GM03348 (cell line): Measurements from ENCODE around the gene RPL28.

Experiments used
- DNase-seq: peaks from one replicate; pipeline ENCODE4 v3.0.0; 2012; ENCODE audit warnings: low spot score

Gene RPL28

GRCh38 chr19:55353803-55354697 is 31.7 kb upstream of the RPL28 start:
- peak; percentile 91 for DNase-seq

DNA sequence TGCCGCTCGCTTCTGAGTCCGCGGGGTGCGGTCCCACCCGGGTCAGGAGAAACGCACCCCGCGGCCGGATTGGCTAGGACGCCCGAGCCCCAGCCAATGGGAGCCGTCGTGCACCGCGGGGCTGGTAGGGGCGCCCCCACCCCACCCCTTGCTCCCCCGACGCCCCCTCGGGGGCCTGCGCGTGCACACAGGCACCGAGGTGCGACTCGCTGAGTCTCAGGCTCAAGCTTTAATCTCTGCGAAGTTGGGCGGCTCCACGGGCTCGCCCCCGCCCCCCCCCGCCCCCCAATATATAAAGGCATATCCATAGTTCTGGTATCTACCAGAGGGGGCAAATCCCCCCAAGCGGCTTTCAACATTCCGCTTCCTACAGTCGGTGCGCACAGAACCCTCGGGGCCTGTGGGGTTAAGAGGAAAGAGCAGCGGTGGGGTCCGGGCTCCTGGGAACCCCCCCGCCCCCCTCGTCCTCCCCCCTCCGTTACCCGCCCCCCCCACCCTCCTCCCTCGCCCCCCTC is 31.0 kb upstream of the RPL28 start, which contains the start of gene COX6B2:
Gene COX6B2, minus strand, starts transcription at position 22 of the 515 bp plus-strand sequence. CDS start 198 bp downstream, outside the sequence.
- DNase-seq, result no peak

GRCh38 chr19:55355213-55355821 is 30.4 kb upstream of the RPL28 start:
- no peak for DNase-seq

- DNase-seq, result no peak
These were observed 27.2 kb upstream of the RPL28 start for GRCh38 chr19:55358493-55358892.

DNA sequence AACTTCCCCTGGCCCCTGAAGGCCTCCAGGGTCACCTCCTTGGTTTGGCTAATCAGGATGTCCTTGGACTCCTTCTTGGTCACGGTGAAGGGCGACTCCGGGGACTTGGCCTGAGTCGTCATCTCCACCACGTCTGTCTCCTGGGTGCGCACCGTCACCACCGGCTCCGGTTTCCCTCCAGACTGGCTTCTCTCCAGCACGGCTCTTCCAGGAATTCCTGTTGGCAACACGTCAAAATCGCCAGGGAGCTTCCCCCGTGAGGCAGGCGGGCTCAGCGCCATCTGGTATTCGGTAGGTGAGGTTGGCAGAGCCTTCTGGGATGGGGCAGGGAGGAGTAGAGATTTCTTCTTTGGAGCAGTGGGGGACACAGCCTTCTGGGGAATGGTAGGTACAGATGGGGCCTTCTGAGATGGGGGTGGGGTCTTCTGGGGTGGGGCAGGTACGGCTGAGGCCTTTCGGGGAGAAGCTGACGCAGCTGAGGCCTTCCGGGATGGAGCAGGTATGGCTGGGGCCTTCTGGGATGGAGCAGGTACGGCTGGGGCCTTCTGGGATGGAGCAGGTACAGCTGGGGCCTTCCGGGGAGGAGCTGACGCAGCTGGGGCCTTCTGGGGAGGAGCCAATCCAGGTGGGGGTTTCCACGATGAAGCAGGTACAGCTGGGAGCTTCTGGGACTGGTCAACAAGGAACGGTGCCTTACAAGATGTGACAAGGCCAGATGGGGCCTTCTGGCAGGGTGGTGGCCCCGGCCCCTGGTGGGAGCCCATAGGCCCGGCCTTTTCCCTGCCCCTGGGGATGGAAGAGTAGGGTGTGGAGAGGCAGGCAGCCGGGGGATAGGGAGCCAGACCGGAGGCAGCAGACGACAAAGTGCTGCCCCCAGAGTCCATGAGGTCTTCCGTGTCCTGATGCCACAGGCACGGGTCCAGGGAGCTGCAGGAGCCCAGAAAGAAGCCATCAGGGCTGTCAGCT is 26.5 kb upstream of the RPL28 start:
- DNase-seq, result no peak

DNA sequence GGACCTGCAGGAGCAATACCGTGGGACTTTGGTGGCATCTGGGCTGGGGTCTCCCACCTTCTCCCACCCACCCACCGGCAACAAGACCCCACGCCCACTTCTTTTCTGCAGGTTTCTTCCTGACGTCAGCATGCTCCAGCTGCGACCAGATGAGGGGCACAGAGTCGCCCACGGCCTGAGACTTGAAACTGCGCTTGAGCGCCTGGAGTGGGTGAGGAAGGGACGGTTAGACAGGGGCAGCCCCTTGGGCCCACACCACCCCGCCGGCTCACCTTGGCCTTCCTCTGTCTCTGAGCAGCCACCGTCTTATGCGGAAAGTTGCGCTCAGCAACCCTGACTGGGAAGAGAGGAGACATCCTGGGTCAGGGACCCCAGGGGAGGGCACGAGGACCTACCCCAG is 24.8 kb upstream of the RPL28 start:
- DNase-seq, result no peak

DNA sequence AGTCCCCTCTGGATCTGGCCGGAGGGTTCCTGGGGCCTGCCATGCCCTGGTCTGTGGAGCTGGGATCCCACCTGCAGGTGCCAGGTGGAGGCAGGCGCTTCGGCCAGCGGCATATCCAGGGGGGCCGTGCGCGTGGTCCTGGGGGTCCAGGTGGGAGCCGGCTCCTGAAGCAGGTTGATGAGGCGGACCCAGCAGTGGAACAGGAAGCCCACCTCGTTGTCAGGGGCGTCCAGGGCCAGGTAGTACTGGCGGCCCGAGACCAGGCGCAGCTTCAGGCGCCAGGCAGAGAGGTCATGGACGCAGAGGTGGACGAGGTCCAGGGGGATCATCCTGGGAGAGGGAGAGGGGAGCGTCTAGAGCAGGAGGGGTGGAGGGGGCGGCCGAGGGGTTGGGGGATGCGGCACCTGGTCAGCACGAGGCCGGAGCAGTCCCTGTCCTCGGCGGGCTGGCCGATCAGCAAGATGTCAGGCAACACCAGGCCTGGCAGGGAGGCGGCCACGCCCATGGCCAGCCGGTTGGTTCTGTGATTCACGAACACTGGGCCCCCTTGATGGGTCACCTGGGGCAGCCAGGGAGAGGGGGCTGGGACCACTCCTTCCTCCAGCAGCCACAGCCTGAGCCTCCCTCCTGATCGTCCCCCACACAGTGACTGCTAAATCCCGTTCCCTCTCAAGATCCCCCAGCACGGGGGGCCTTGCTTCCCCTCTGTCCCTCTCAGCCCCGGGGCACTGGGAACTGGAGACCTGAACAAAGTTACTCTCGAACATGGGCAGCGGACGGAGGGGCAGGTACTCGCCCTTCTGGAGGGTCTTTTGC is 23.4 kb upstream of the RPL28 start:
- no peak for DNase-seq

- DNase-seq, result no peak
These were observed 22.6 kb upstream of the RPL28 start, which contains the start of gene GARIN5B for GRCh38 chr19:55362990-55363716. TSS of gene GARIN5B (minus strand) at chr19:55363260. CDS start at chr19:55363066, 194 bp downstream.

DNA sequence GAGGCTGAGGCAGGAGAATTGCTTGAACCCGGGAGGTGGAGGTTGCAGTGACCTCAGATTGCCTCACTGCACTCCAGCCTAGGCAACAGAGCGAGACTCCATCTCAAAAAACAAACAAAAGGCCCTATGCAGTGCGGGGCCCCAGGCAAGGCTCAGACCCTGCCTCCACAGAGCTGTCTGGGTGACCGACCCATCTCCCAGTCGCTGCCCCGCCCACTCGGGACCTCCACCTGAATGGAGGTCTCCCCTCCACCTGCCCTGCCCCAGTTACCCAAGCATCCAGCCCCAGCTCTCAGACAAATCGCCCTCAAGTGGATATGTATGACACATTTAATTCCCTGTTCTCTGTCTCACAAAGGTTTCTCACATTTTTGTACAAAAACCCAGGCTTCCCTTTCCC is 20.5 kb upstream of the RPL28 start:
- DNase-seq, result no peak

DNA sequence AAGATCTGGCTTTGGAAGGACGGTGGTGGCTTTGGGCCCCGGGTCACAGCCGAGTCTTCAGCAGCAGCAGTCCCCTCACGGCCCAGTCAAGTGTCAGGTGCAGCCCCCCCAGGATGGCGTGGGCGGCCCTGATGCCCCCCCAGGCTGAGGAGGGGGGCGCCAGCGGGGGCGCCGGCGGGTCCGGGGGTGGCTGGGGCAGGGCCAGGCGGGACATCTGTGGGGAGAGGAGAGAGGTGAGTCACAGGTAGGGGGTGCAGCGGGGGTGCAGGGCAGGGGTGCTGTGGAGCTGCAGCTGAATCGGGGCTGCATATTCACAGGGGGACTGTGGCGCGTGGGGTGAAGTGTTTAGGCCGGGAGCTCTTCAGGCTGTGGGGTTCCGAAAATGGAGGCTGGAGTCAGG is 19.8 kb upstream of the RPL28 start:
- DNase-seq, result no peak

GRCh38 chr19:55366790-55367189 is 18.9 kb upstream of the RPL28 start:
- no peak for DNase-seq

DNA sequence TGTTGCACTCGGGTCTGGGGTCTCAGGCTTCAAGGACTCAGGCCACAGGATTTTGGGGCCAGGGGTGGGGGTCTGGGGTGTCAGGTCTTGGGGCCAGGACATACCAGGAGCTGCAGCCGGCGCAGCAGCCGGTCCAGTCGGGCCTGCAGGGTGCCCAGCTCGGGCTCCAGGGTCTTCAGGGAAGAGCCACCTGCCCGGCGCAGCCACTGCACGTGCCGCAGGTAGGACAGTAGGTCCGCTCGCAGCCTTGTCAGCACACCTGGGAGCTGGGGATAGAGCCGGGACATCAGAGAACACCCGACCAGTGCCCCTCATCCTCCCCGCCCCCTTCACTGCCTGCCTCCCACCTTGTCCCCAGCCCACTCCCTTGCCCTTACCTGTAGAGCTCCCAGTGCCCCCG is 17.6 kb upstream of the RPL28 start:
- no peak for DNase-seq

GRCh38 chr19:55368701-55369563 is 16.8 kb upstream of the RPL28 start:
- DNase-seq, result peak; percentile 95

GRCh38 chr19:55369653-55370304 is 16.0 kb upstream of the RPL28 start:
- peak; percentile 95 for DNase-seq

DNA sequence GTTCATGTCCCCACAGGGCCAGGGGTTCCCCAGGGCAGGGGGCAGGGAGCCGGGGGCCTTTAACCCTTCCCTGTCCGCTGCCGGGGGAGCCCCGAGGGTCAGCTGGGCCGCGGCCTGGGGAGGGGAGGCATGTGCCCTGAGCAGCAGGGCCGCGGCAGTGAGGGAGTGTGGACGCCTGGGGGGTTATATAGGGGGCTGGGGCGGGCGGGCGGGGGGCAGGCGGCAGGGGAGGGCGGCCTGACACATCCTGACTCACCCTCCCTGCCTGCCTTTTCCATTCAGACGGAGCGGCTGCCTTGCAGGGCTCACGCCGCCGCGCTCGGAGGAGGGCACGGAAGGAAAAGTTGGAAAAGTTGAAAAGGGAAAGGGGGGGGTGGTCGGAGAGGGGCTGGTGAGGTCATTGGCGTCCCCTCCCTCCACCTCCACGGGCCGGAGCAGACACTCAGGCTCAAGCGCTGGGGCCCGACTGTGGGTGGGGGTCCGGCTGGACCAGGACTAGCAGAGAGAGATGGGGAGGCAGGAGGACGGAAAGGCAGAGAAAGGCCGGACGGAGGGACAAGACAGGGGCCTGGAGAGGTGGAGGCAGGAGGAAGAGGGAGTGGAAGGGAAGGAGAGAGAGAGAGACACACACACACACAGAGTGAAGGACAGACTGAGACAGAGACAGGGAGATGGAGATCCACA is 15.3 kb upstream of the RPL28 start, which contains the start of gene IL11:
Gene IL11, minus strand, starts transcription at position 159 of the 684 bp plus-strand sequence. Its CDS starts 153 bp downstream, at position 6.
- DNase-seq, result peak; percentile 84

DNA sequence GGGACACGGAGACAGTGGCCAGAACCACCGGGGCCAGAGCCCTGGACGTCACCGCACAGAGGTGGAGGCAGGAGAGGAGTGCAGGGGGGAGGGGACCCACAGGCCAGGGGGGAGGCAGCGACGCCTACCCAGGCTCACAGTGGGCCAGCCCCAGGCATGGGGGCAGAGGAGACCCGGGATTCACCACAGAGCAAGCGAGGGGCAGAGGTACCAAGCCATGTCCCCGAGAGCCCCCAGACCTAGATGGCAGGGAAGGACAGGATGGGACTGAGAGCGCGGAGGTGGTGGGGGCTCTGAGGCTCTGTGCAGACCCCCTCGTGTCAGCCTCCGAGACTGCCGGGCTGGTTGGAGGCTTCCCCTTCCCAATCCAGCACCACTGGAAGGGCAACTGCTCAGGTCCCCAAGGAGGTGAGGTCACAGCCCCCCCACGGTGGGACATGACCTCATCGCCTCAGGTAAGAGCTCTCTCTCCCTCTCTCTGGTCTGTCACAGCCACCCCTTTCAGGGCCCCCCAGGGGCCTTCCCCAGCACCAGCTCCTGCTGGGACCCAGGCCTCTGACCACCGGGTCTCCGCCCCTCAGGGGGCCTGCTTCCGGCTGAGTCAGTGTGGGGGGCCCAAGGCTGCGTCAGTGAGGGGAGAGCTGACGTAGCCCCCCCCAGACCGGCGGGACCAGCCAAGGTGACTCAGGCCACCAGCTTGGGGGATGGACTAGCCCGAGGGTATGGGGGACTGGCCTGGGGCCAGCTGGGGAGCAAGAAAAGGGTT is 13.2 kb upstream of the RPL28 start:
- no peak for DNase-seq

DNA sequence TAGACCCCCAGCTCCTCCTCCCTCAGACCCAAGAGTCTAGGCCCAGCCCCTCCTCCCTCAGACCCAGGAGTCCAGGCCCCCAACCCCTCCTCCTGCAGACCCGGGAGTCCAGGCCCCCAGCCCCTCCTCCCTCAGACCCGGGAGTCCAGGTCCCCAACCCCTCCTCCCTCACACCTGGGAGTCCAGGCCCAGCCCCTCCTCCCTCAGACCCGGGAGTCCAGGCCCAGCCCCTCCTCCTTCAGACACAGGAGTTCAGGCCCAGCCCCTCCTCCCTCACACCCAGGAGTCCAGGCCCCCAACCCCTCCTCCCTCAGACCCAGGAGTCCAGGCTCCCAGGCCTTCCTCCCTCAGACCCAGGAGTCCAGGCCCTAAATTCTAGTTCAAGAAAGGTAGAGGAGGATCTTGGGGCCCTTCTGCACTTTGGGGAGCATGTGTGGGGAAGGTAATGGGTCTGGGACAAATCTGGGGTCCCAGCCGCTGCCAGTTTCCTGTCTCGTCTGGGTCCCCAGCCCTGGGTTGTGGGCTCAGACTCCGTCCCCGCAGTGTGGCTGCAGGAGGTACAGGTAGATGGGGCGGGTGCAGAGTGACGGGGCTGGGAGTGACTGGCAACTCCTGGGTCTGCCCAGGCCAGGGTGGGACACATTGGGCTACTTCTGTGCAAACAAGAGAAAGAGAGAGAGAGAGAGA is 12.3 kb upstream of the RPL28 start:
- DNase-seq, result no peak
